Sigmoid colon (tissue), 7 donors: ENCODE results near the gene BRPF1. TPM values are rescaled to one million over a fixed set of nuclear protein-coding genes. Genes with fewer than 3 reads are reported as not detected.
A peak's percentile ranks its signal among the peaks of the same experiment; 100 is the strongest.

ENCODE experiments used
- DNase-seq: peaks from one replicate; pipeline ENCODE4 v3.0.0-alpha.2; 2019
- H3K27ac ChIP-seq, 4 donors: fragments of 200-600 bp; sonication (generic); one replicate each; pipeline ENCODE4 v1.5.1; 2016 to 2019; ENCODE audit warnings: mild to moderate bottlenecking in 1 of 4
- H3K27me3 ChIP-seq, 3 donors: fragments of 200-600 bp; sonication (generic); one replicate each; pipeline ENCODE4 v1.5.1; 2019; ENCODE audit warnings: mild to moderate bottlenecking in 1 of 3
- H3K36me3 ChIP-seq, 4 donors: fragments of 200-600 bp; sonication (generic); one replicate each; pipeline ENCODE4 v1.5.1; 2016 to 2019
- H3K4me1 ChIP-seq, 4 donors: fragments of 200-600 bp; sonication (generic); one replicate each; pipeline ENCODE4 v1.5.1; 2017 to 2019
- H3K4me3 ChIP-seq, 4 donors: fragments of 200-600 bp; sonication (generic); one replicate each; pipeline ENCODE4 v1.5.1; 2017 to 2019; ENCODE audit warnings: mild to moderate bottlenecking in 2 of 4, moderate library complexity in 1 of 4
- H3K9me3 ChIP-seq, 4 donors: fragments of 200-600 bp in 3 of 4; sonication (generic) in 3 of 4; one replicate each; pipeline versions ENCODE4 v1.5.1 to v1.6.1; 2013 to 2019
- CTCF ChIP-seq, 4 experiments: fragments of 450-650 bp in 3 of 4; fragments of 200-600 bp in 1 of 4; IDR thresholded peaks; one replicate each; pipeline ENCODE4 v1.5.1; 2016 to 2019; ENCODE audit warnings: antibody characterized with exemption in 4 of 4, mild to moderate bottlenecking in 3 of 4, moderate library complexity in 2 of 4
- EP300 ChIP-seq, 4 donors: sonication (generic); formaldehyde crosslinking; IDR thresholded peaks; one replicate each; pipeline ENCODE4 v1.6.1; 2017; ENCODE audit warnings: antibody characterized with exemption in 4 of 4
- POLR2A ChIP-seq, 2 donors: fragments of 450-650 bp; IDR thresholded peaks; one replicate each; pipeline ENCODE4 v1.6.1; 2016; ENCODE audit warnings: antibody characterized with exemption in 2 of 2, mild to moderate bottlenecking in 2 of 2, moderate library complexity in 2 of 2
- POLR2AphosphoS5 ChIP-seq, 4 donors: sonication (generic); formaldehyde crosslinking; IDR thresholded peaks; one replicate each; pipeline ENCODE4 v1.6.1; 2017; ENCODE audit warnings: antibody characterized with exemption in 4 of 4
- WGBS, 2 donors: extraction: QIAGEN DNeasy Blood & Tissue Kit; methylation state at CpG; one replicate each; pipeline ENCODE4 v1.1.7; 2013; 5-methylcytosine and 5-hydroxymethylcytosine counted together
- intact Hi-C: fragments of 100-400 bp; cut with DNase I; formaldehyde crosslinking; loops from one replicate; pipeline ENCODE4 v1.15.1; 2023
- polyA plus RNA-seq, 3 donors: library from polyadenylated mRNA; stranded (reverse); fragments of 200-250 nt; gene quantifications; one replicate each; pipeline ENCODE4 v1.2.3, GENCODE V29; 2013
- total RNA-seq, 4 donors: library from RNA; depleted of rRNA; stranded (reverse); fragments of >200 nt; gene quantifications; one replicate each; pipeline ENCODE4 v1.1.0, GENCODE V29; 2016
- donor health status: healthy with polysubstance abuse.
- donor health status: Bipolar disorder and iron deficiency.
- donor health status: healthy.

Gene BRPF1
- total and polyA plus RNA-seq, 7 donors: 3.5 to 18.6 (median 12.6) TPM

GRCh38 chr3:9704347-9705322 is 26.9 kb upstream of the BRPF1 start:
- no peaks in the 10 kb centered on the region for H3K9me3 ChIP-seq
- TF ChIP-seq POLR2AphosphoS5 (IDR thresholded peaks at IDR 0.05) (no peak), CTCF (IDR thresholded peaks at IDR 0.05) (no peak), POLR2A (IDR thresholded peaks at IDR 0.05) (no peak), EP300 (IDR thresholded peaks at IDR 0.05) (no peak)
- WGBS, 2 donors: 2% methylated on average over 62 of the region's 62 CpGs
- peaks cover 0 to 28% (median 8%) of the 10 kb centered on the region in 4 donors for H3K36me3 ChIP-seq
- intact Hi-C loops: no loop called here
- H3K4me1 ChIP-seq: peaks cover 0 to 18% (median 16%) of the 10 kb centered on the region in 4 donors
- peak overlapping the region in 3 of 4 donors; percentile 25 to 32 (median 27) for H3K4me3 ChIP-seq
- peaks cover 15 to 31% (median 17%) of the 10 kb centered on the region in 3 donors for H3K27me3 ChIP-seq
- no peak for DNase-seq
- no peak overlapping the region for H3K27ac ChIP-seq

GRCh38 chr3:9710174-9710739 is 21.3 kb upstream of the BRPF1 start:
- Histone ChIP-seq H3K4me1 (peaks cover 0 to 4% (median 1%) of the 10 kb centered on the region in 4 donors), H3K36me3 (no peaks in the 10 kb centered on the region), H3K27ac (no peak overlapping the region), H3K4me3 (no peak overlapping the region), H3K27me3 (peaks cover 0 to 6% (median 0%) of the 10 kb centered on the region in 3 donors), H3K9me3 (no peaks in the 10 kb centered on the region)
- intact Hi-C loops: loop anchor here (10.0 kb wide), 1 partner anchor 515 kb away; no protein-coding TSS in a partner anchor
- 75 to 84% methylated on average over 3 of the region's 3 CpGs for WGBS, 2 donors
- no peak for DNase-seq
- no peak for TF ChIP-seq POLR2AphosphoS5 (IDR thresholded peaks at IDR 0.05)
- TF ChIP-seq POLR2A (IDR thresholded peaks at IDR 0.05): no peak
- no peak for TF ChIP-seq EP300 (IDR thresholded peaks at IDR 0.05)
- TF ChIP-seq CTCF (IDR thresholded peaks at IDR 0.05): no peak

DNA sequence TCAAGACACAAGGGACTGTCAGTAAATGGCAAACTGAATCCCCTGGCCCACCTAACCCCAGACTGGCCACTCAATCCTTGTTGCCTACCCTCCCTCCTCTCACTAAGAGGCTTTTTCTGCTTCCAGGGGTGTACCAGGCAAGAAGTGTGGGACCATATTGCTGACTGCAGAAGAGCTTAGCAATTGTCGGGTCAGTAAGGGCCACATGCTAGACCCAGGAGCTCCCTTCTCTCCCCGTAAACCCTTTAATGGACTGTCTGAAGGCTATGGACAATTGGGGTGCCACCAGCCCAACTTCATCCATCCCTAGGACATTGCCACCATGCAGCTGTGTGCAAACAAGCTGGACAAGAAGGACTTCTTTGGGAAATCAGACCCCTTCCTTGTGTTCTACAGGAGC is 19.1 kb upstream of the BRPF1 start:
- Histone ChIP-seq H3K27ac (no peak overlapping the region), H3K4me3 (no peak overlapping the region), H3K27me3 (no peaks in the 10 kb centered on the region), H3K9me3 (no peaks in the 10 kb centered on the region), H3K36me3 (no peaks in the 10 kb centered on the region), H3K4me1 (peaks cover 0 to 16% (median 10%) of the 10 kb centered on the region in 4 donors)
- WGBS, 2 donors: 65 to 93% methylated on average over 2 of the region's 2 CpGs
- intact Hi-C loops: loop anchor here (10.0 kb wide), 1 partner anchor 512 kb away; no protein-coding TSS in a partner anchor
- no peak for DNase-seq
- TF ChIP-seq EP300 (IDR thresholded peaks at IDR 0.05): no peak
- TF ChIP-seq POLR2A (IDR thresholded peaks at IDR 0.05): no peak
- TF ChIP-seq CTCF (IDR thresholded peaks at IDR 0.05): no peak
- TF ChIP-seq POLR2AphosphoS5 (IDR thresholded peaks at IDR 0.05): no peak

GRCh38 chr3:9713142-9713541 is 18.4 kb upstream of the BRPF1 start:
- no peak overlapping the region for H3K27ac ChIP-seq
- H3K4me1 ChIP-seq: peaks cover 0 to 16% (median 10%) of the 10 kb centered on the region in 4 donors
- H3K4me3 ChIP-seq: no peak overlapping the region
- intact Hi-C loops: loop anchor here (10.0 kb wide), 1 partner anchor 512 kb away; no protein-coding TSS in a partner anchor
- H3K27me3 ChIP-seq: no peaks in the 10 kb centered on the region
- 89 to 92% methylated on average over 4 of the region's 4 CpGs for WGBS, 2 donors
- DNase-seq: no peak
- TF ChIP-seq EP300 (IDR thresholded peaks at IDR 0.05) (no peak), CTCF (IDR thresholded peaks at IDR 0.05) (no peak), POLR2AphosphoS5 (IDR thresholded peaks at IDR 0.05) (no peak), POLR2A (IDR thresholded peaks at IDR 0.05) (no peak)
- no peaks in the 10 kb centered on the region for H3K9me3 ChIP-seq
- no peaks in the 10 kb centered on the region for H3K36me3 ChIP-seq
